ENCODE data around the gene BANF2.

GRCh38 chr20:17728074-17728473 lies 28.3 kb downstream of the BANF2 start:
- no peak for TF ChIP-seq EZH2 (IDR thresholded peaks at IDR 0.05)
- TF ChIP-seq CTCF (IDR thresholded peaks at IDR 0.05 in 2 of 3, conservative IDR thresholded peaks at IDR 0.05 in 1 of 3; ENCODE audit: borderline replicate concordance in 1 of 3, insufficient read depth in 1 of 3, low read depth in 2 of 3, low read length in 2 of 3), result no peak

All from HCT116 (cell line).